ES-I3 (cell line): ENCODE results near the gene KIAA1755.

Experiments used
- H3K36me3 ChIP-seq: 2 replicates; pipeline ENCODE4 v1.6.1; 2013; ENCODE audit warnings: mild to moderate bottlenecking, low read length, control low read depth, moderate library complexity; ENCODE audit not compliant: insufficient read depth
- H3K4me1 ChIP-seq: 2 replicates; pipeline ENCODE4 v1.6.1; 2013; ENCODE audit warnings: mild to moderate bottlenecking, control low read depth, low read length; ENCODE audit not compliant: insufficient read depth
- H3K9ac ChIP-seq: 2 replicates; pipeline ENCODE4 v1.6.1; 2013; ENCODE audit warnings: low read depth, mild to moderate bottlenecking, low read length, moderate library complexity
- H3K9me3 ChIP-seq: 2 replicates; pipeline ENCODE4 v1.6.1; 2013; ENCODE audit warnings: mild to moderate bottlenecking, low read length, moderate library complexity; ENCODE audit not compliant: control insufficient read depth, insufficient read depth

The KIAA1755 gene

GRCh38 chr20:38208523-38208922, 52.0 kb downstream of the KIAA1755 start:
- Histone ChIP-seq H3K9me3 (no peaks in the 10 kb centered on the region), H3K4me1 (no peaks in the 10 kb centered on the region), H3K9ac (no peak overlapping the region), H3K36me3 (no peaks in the 10 kb centered on the region)

GRCh38 chr20:38208088-38208487, 52.4 kb downstream of the KIAA1755 start:
- Histone ChIP-seq H3K9ac (no peak overlapping the region), H3K36me3 (no peaks in the 10 kb centered on the region)

GRCh38 chr20:38207621-38208020, 52.9 kb downstream of the KIAA1755 start:
- Histone ChIP-seq H3K36me3 (no peaks in the 10 kb centered on the region), H3K4me1 (peaks cover 4% of the 10 kb centered on the region; the same call in 1 of the 2 replicates), H3K9ac (no peak overlapping the region), H3K9me3 (no peaks in the 10 kb centered on the region)

More at GRCh38 chr20:38208088-38208487, 52.4 kb downstream of the KIAA1755 start:
- H3K9me3 ChIP-seq = no peaks in the 10 kb centered on the region
- peaks cover 3% of the 10 kb centered on the region; the same call in 1 of the 2 replicates for H3K4me1 ChIP-seq

GRCh38 chr20:38205001-38205400, 55.5 kb downstream of the KIAA1755 start:
- no peak overlapping the region for H3K9ac ChIP-seq
- peaks cover 7% of the 10 kb centered on the region; the same call in 1 of the 2 replicates for H3K4me1 ChIP-seq
- no peaks in the 10 kb centered on the region for H3K9me3 ChIP-seq
- no peaks in the 10 kb centered on the region for H3K36me3 ChIP-seq

- H3K4me1 ChIP-seq = peaks cover 7% of the 10 kb centered on the region; the same call in 1 of the 2 replicates
- H3K36me3 ChIP-seq = no peaks in the 10 kb centered on the region
- no peak overlapping the region for H3K9ac ChIP-seq
- no peaks in the 10 kb centered on the region for H3K9me3 ChIP-seq
Measured at GRCh38 chr20:38203981-38204357, 56.6 kb downstream of the KIAA1755 start.

GRCh38 chr20:38203337-38203980, 57.1 kb downstream of the KIAA1755 start:
- Histone ChIP-seq H3K36me3 (no peaks in the 10 kb centered on the region), H3K4me1 (peaks cover 7% of the 10 kb centered on the region; the same call in 1 of the 2 replicates), H3K9me3 (no peaks in the 10 kb centered on the region), H3K9ac (no peak overlapping the region)

- Histone ChIP-seq H3K9ac (no peak overlapping the region), H3K36me3 (no peaks in the 10 kb centered on the region), H3K4me1 (peaks cover 9% of the 10 kb centered on the region; the same call in 1 of the 2 replicates), H3K9me3 (no peaks in the 10 kb centered on the region)
Measured at GRCh38 chr20:38202982-38203293, 57.6 kb downstream of the KIAA1755 start.

GRCh38 chr20:38202153-38202981, 58.2 kb downstream of the KIAA1755 start:
- Histone ChIP-seq H3K36me3 (no peaks in the 10 kb centered on the region), H3K9ac (no peak overlapping the region), H3K9me3 (no peaks in the 10 kb centered on the region), H3K4me1 (peaks cover 9% of the 10 kb centered on the region; the same call in 1 of the 2 replicates)

- Histone ChIP-seq H3K9me3 (no peaks in the 10 kb centered on the region), H3K4me1 (peaks cover 9% of the 10 kb centered on the region; the same call in 1 of the 2 replicates), H3K9ac (no peak overlapping the region), H3K36me3 (no peaks in the 10 kb centered on the region)
Measured at GRCh38 chr20:38201356-38201755, 59.2 kb downstream of the KIAA1755 start.

- Histone ChIP-seq H3K9me3 (no peaks in the 10 kb centered on the region), H3K4me1 (peaks cover 9% of the 10 kb centered on the region; the same call in 1 of the 2 replicates), H3K9ac (no peak overlapping the region), H3K36me3 (no peaks in the 10 kb centered on the region)
Measured at GRCh38 chr20:38200646-38201045, 59.9 kb downstream of the KIAA1755 start.

- peaks cover 9% of the 10 kb centered on the region; the same call in 1 of the 2 replicates for H3K4me1 ChIP-seq
Measured at GRCh38 chr20:38199501-38200390, 60.8 kb downstream of the KIAA1755 start.

GRCh38 chr20:38198238-38198861, 62.2 kb downstream of the KIAA1755 start:
- Histone ChIP-seq H3K36me3 (no peaks in the 10 kb centered on the region), H3K9me3 (no peaks in the 10 kb centered on the region), H3K9ac (no peak overlapping the region), H3K4me1 (peaks cover 9% of the 10 kb centered on the region; the same call in 1 of the 2 replicates)

More at GRCh38 chr20:38199501-38200390, 60.8 kb downstream of the KIAA1755 start:
- H3K36me3 ChIP-seq = no peaks in the 10 kb centered on the region
- H3K9me3 ChIP-seq = no peaks in the 10 kb centered on the region
- H3K9ac ChIP-seq = no peak overlapping the region

GRCh38 chr20:38197619-38198018, 62.9 kb downstream of the KIAA1755 start:
- Histone ChIP-seq H3K36me3 (no peaks in the 10 kb centered on the region), H3K9ac (no peak overlapping the region), H3K9me3 (no peaks in the 10 kb centered on the region), H3K4me1 (peaks cover 5% of the 10 kb centered on the region; the same call in 1 of the 2 replicates)

- Histone ChIP-seq H3K9me3 (no peaks in the 10 kb centered on the region), H3K4me1 (peaks cover 5% of the 10 kb centered on the region; the same call in 1 of the 2 replicates), H3K36me3 (no peaks in the 10 kb centered on the region), H3K9ac (no peak overlapping the region)
Measured at GRCh38 chr20:38197217-38197616, 63.3 kb downstream of the KIAA1755 start.
